ENCODE measurements around the gene PDZK1. TPM values are rescaled to one million over a fixed set of nuclear protein-coding genes. Genes with fewer than 3 reads are reported as not detected.

Gene PDZK1
- polyA plus RNA-seq, 1 donor from 2014 or later: 0.88 TPM

DNA sequence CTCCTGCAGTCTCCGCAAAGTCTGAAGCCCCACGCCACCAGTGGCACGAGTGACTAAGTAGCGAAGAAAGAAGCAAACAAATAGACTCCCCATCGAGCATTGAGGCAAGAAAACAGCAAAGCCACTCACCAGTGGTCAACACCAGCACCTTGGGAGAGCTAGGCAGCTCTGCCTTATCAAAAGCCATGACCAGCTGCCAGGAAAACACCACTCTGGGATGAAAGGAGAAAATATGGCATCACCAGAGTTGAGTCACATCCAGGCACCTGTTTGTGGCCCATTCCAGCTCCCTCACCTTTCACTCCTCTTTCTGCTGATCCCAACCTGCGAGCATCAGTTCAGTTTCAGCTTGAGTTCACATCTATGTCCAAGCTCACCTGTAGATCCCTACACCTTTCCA is 17.2 kb downstream of the PDZK1 start:
- Histone ChIP-seq H3K4me2 (ENCODE audit: low read length) (no peak overlapping the region), H3K79me2 (replicated peaks; ENCODE audit: insufficient read depth, low read length) (no peaks in the 10 kb centered on the region), H3K4me3 (ENCODE audit: low read length) (no peak overlapping the region), H3K9ac (ENCODE audit: low read length) (no peak overlapping the region), H3K36me3 (ENCODE audit: insufficient read depth, low read length) (no peaks in the 10 kb centered on the region), H3F3A (ENCODE audit: insufficient read depth, low read length, poor library complexity, severe bottlenecking) (no peaks in the 10 kb centered on the region), H3K9me3 (ENCODE audit: low read length) (no peaks in the 10 kb centered on the region), H3K27ac (ENCODE audit: low read length) (no peak overlapping the region), H4K20me1 (ENCODE audit: insufficient read depth) (no peaks in the 10 kb centered on the region), H3K27me3 (ENCODE audit: insufficient read depth, low read depth, low read length) (no peaks in the 10 kb centered on the region), H3K9me2 (ENCODE audit: insufficient read depth, low read length) (no peaks in the 10 kb centered on the region), H2AFZ (ENCODE audit: low read depth, low read length) (no peak overlapping the region)
- TF ChIP-seq EZH2 (IDR thresholded peaks at IDR 0.05; ENCODE audit: borderline replicate concordance, insufficient read depth, low read length, poor library complexity, severe bottlenecking): no peak
- no peak for TF ChIP-seq RAD21 (conservative IDR thresholded peaks at IDR 0.05)
- TF ChIP-seq, protein P1, sequence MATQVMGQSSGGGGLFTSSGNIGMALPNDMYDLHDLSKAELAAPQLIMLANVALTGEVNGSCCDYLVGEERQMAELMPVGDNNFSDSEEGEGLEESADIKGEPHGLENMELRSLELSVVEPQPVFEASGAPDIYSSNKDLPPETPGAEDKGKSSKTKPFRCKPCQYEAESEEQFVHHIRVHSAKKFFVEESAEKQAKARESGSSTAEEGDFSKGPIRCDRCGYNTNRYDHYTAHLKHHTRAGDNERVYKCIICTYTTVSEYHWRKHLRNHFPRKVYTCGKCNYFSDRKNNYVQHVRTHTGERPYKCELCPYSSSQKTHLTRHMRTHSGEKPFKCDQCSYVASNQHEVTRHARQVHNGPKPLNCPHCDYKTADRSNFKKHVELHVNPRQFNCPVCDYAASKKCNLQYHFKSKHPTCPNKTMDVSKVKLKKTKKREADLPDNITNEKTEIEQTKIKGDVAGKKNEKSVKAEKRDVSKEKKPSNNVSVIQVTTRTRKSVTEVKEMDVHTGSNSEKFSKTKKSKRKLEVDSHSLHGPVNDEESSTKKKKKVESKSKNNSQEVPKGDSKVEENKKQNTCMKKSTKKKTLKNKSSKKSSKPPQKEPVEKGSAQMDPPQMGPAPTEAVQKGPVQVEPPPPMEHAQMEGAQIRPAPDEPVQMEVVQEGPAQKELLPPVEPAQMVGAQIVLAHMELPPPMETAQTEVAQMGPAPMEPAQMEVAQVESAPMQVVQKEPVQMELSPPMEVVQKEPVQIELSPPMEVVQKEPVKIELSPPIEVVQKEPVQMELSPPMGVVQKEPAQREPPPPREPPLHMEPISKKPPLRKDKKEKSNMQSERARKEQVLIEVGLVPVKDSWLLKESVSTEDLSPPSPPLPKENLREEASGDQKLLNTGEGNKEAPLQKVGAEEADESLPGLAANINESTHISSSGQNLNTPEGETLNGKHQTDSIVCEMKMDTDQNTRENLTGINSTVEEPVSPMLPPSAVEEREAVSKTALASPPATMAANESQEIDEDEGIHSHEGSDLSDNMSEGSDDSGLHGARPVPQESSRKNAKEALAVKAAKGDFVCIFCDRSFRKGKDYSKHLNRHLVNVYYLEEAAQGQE (IDR thresholded peaks at IDR 0.05; ENCODE audit: borderline replicate concordance): no peak
- no peak for TF ChIP-seq SMC3 (conservative IDR thresholded peaks at IDR 0.05; ENCODE audit: poor library complexity)
- TF ChIP-seq, protein P2, sequence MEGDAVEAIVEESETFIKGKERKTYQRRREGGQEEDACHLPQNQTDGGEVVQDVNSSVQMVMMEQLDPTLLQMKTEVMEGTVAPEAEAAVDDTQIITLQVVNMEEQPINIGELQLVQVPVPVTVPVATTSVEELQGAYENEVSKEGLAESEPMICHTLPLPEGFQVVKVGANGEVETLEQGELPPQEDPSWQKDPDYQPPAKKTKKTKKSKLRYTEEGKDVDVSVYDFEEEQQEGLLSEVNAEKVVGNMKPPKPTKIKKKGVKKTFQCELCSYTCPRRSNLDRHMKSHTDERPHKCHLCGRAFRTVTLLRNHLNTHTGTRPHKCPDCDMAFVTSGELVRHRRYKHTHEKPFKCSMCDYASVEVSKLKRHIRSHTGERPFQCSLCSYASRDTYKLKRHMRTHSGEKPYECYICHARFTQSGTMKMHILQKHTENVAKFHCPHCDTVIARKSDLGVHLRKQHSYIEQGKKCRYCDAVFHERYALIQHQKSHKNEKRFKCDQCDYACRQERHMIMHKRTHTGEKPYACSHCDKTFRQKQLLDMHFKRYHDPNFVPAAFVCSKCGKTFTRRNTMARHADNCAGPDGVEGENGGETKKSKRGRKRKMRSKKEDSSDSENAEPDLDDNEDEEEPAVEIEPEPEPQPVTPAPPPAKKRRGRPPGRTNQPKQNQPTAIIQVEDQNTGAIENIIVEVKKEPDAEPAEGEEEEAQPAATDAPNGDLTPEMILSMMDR (IDR thresholded peaks at IDR 0.05; ENCODE audit: poor library complexity, severe bottlenecking): no peak
- no peak for TF ChIP-seq EP300 (conservative IDR thresholded peaks at IDR 0.05; ENCODE audit: poor library complexity, severe bottlenecking)
- TF ChIP-seq POLR2AphosphoS5 (IDR thresholded peaks at IDR 0.05): no peak
- no peak for TF ChIP-seq TAF1 (IDR thresholded peaks at IDR 0.05; ENCODE audit: low read depth)
- TF ChIP-seq MXI1 (conservative IDR thresholded peaks at IDR 0.05; ENCODE audit: poor library complexity, severe bottlenecking): no peak

DNA sequence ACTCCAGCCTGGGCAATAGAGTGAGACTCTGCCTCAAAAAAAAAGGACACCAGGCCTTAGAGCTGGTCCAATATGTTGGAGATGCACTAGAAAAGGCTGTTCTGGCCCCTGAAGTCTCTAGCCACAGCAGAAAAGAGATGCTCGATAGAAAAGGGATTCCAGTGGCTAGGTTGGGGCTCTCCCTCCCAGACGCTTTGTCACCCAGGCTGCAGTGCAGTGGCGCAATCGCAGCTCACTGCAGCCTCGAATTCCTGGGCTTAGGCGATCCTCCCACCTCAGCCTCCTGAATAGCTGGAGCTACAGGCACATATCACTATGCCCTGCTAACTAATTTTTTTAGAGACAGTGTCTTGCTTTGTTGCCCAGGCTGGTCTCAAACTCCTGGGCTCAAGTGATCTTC is 18.2 kb downstream of the PDZK1 start:
- Histone ChIP-seq H3K36me3 (ENCODE audit: insufficient read depth, low read length) (no peaks in the 10 kb centered on the region), H3K9me2 (ENCODE audit: insufficient read depth, low read length) (no peaks in the 10 kb centered on the region), H3K27me3 (ENCODE audit: insufficient read depth, low read depth, low read length) (no peaks in the 10 kb centered on the region), H3K4me2 (ENCODE audit: low read length) (no peak overlapping the region), H3K9ac (ENCODE audit: low read length) (no peak overlapping the region), H3K4me3 (ENCODE audit: low read length) (no peak overlapping the region), H3K79me2 (replicated peaks; ENCODE audit: insufficient read depth, low read length) (no peaks in the 10 kb centered on the region), H3K27ac (ENCODE audit: low read length) (no peak overlapping the region), H3K9me3 (ENCODE audit: low read length) (no peaks in the 10 kb centered on the region), H3F3A (ENCODE audit: insufficient read depth, low read length, poor library complexity, severe bottlenecking) (no peaks in the 10 kb centered on the region), H4K20me1 (ENCODE audit: insufficient read depth) (no peaks in the 10 kb centered on the region), H2AFZ (ENCODE audit: low read depth, low read length) (no peak overlapping the region)
- TF ChIP-seq SMC3 (conservative IDR thresholded peaks at IDR 0.05; ENCODE audit: poor library complexity) (no peak), MXI1 (conservative IDR thresholded peaks at IDR 0.05; ENCODE audit: poor library complexity, severe bottlenecking) (no peak), RAD21 (conservative IDR thresholded peaks at IDR 0.05) (no peak), EP300 (conservative IDR thresholded peaks at IDR 0.05; ENCODE audit: poor library complexity, severe bottlenecking) (no peak)
- TF ChIP-seq, protein P2 (IDR thresholded peaks at IDR 0.05; ENCODE audit: poor library complexity, severe bottlenecking): no peak
- TF ChIP-seq, protein P1 (IDR thresholded peaks at IDR 0.05; ENCODE audit: borderline replicate concordance): no peak
